ENCODE results near the gene ALOX5.

The ALOX5 gene

DNA sequence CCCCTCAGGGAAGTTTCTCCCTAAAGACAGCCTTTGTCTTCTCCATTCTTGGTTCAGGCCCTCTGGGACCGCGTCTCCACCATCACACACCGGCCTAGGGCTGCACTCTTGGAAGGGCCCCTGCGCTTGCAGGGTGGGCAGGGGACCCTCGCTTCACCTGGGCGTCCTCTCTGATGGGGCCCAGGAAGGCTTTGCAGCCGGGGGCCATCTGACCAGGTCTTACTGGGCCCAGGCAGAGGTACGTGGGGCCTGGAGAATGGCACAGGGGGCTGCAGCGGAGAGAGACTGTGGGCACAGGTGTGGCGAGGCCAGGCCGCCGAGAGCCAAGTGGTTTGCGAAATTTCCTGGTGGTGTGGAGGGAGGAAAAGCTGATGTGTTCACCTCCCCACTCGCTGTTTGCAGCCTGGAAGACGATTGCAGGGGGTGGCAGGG is 44.4 kb downstream of the ALOX5 start:
- Mint-ChIP-seq H3K27ac (no peak overlapping the region), H3K27me3 (ENCODE audit: low read depth, poor library complexity) (peaks cover 11% of the 10 kb centered on the region), H3K9me3 (peaks cover 6% of the 10 kb centered on the region), H3K36me3 (ENCODE audit: low read depth) (no peaks in the 10 kb centered on the region), H3K4me3 (peak overlapping the region; percentile 92), H3K4me1 (peaks cover 31% of the 10 kb centered on the region)
- TF ChIP-seq, protein P1, sequence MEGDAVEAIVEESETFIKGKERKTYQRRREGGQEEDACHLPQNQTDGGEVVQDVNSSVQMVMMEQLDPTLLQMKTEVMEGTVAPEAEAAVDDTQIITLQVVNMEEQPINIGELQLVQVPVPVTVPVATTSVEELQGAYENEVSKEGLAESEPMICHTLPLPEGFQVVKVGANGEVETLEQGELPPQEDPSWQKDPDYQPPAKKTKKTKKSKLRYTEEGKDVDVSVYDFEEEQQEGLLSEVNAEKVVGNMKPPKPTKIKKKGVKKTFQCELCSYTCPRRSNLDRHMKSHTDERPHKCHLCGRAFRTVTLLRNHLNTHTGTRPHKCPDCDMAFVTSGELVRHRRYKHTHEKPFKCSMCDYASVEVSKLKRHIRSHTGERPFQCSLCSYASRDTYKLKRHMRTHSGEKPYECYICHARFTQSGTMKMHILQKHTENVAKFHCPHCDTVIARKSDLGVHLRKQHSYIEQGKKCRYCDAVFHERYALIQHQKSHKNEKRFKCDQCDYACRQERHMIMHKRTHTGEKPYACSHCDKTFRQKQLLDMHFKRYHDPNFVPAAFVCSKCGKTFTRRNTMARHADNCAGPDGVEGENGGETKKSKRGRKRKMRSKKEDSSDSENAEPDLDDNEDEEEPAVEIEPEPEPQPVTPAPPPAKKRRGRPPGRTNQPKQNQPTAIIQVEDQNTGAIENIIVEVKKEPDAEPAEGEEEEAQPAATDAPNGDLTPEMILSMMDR (IDR thresholded peaks at IDR 0.05), result no peak
- no peak for DNase-seq

DNA sequence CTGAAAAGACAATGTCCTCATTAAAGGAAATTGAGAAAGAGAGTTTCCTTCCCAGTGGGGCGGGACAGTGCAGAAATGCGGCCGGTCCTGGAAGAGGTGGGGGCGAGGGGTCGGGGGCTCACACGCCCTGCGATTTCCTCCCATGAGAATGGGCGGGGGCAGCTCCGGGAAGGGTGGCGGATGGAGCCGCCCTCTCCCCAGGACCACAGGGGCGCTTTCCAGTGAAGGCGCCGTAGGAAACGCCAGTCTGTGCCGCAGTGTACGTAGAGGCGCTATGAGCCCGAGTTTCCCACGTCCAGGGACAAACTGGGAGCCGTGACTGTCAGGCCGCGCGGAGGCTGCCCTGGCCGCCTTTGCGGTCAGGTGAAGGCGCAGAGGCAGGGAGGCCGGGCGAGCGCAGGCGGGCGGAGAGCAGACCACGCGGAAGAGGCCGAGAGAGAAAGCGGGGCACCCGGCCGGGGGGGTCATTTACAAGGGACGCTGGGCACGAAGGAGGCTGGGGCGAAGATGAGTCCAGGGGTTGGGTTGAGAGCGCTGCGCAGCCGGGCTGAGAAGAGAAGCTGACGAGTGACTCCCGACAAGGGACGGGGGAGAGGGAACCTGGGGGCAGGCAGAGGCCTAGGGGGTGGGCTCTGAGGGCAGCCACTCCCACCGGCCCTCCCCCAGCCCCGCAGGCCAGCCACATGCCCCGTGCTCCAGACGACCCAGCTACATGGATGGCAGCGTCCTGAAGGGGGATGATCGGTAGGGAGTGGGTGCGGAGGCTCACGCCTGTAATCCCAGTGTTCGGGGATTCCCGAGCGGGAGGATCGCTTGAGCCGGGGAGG is 45.0 kb downstream of the ALOX5 start:
- TF ChIP-seq, protein P1 (IDR thresholded peaks at IDR 0.05), result no peak
- H3K4me1 Mint-ChIP-seq, result peaks cover 31% of the 10 kb centered on the region
- no peaks in the 10 kb centered on the region for H3K36me3 Mint-ChIP-seq (ENCODE audit: low read depth)
- H3K27me3 Mint-ChIP-seq (ENCODE audit: low read depth, poor library complexity), result peaks cover 11% of the 10 kb centered on the region
- peak overlapping the region; percentile 92 for H3K4me3 Mint-ChIP-seq
- peak overlapping the region; percentile 75 for H3K27ac Mint-ChIP-seq
- peaks cover 3% of the 10 kb centered on the region for H3K9me3 Mint-ChIP-seq
- DNase-seq, result peak; percentile 78

- TF ChIP-seq, protein P1 (IDR thresholded peaks at IDR 0.05), result no peak
- peaks cover 1% of the 10 kb centered on the region for H3K9me3 Mint-ChIP-seq
- peak overlapping the region; percentile 75 for H3K27ac Mint-ChIP-seq
- H3K36me3 Mint-ChIP-seq (ENCODE audit: low read depth), result no peaks in the 10 kb centered on the region
- peaks cover 11% of the 10 kb centered on the region for H3K27me3 Mint-ChIP-seq (ENCODE audit: low read depth, poor library complexity)
- H3K4me1 Mint-ChIP-seq, result peaks cover 31% of the 10 kb centered on the region
- no peak for DNase-seq
- H3K4me3 Mint-ChIP-seq, result peak overlapping the region; percentile 92
Observed at GRCh38 chr10:45419676-45420025, 45.6 kb downstream of the ALOX5 start.

- peaks cover 11% of the 10 kb centered on the region for H3K27me3 Mint-ChIP-seq (ENCODE audit: low read depth, poor library complexity)
- TF ChIP-seq, protein P1 (IDR thresholded peaks at IDR 0.05), result no peak
- H3K27ac Mint-ChIP-seq, result no peak overlapping the region
- no peak for DNase-seq
- H3K4me1 Mint-ChIP-seq, result peaks cover 31% of the 10 kb centered on the region
- no peaks in the 10 kb centered on the region for H3K36me3 Mint-ChIP-seq (ENCODE audit: low read depth)
- H3K4me3 Mint-ChIP-seq, result peak overlapping the region; percentile 92
- no peaks in the 10 kb centered on the region for H3K9me3 Mint-ChIP-seq
Observed at GRCh38 chr10:45420453-45421192, 46.6 kb downstream of the ALOX5 start.

GRCh38 chr10:45421221-45422097 is 47.4 kb downstream of the ALOX5 start:
- H3K4me3 Mint-ChIP-seq, result no peak overlapping the region
- H3K36me3 Mint-ChIP-seq (ENCODE audit: low read depth), result no peaks in the 10 kb centered on the region
- TF ChIP-seq, protein P1 (IDR thresholded peaks at IDR 0.05), result no peak
- H3K9me3 Mint-ChIP-seq, result no peaks in the 10 kb centered on the region
- peaks cover 14% of the 10 kb centered on the region for H3K27me3 Mint-ChIP-seq (ENCODE audit: low read depth, poor library complexity)
- H3K4me1 Mint-ChIP-seq, result peaks cover 31% of the 10 kb centered on the region
- no peak overlapping the region for H3K27ac Mint-ChIP-seq
- no peak for DNase-seq

All from nephron progenitor cell (in vitro differentiated cells).